GM21447 (cell line): ENCODE measurements around the gene OR6C70.

Experiments used
- ATAC-seq: cut with Tn5 transposase; IDR thresholded peaks from one replicate; pipeline ENCODE4 v1.9.1; 2021; ENCODE audit not compliant: unreplicated experiment

The OR6C70 gene

GRCh38 chr12:55420307-55420962 lies 49.5 kb downstream of the OR6C70 start:
- no peak for ATAC-seq
